K562 (cell line): ENCODE data around the gene TMEM174. TPM values are rescaled to one million over a fixed set of nuclear protein-coding genes. Genes with fewer than 3 reads are reported as not detected.

Source experiments
- ATAC-seq: fragments of 200-7000 bp; cut with Tn5 transposase; 3 replicates; pipeline ENCODE4 v1.9.1; 2020; ENCODE audit warnings: moderate library complexity
- BruUV-seq: library from RNA; stranded (reverse); fragments of 400-500 nt; replicated peaks from 2 replicates; lab custom pipeline; 2021; lab: Mats Ljungman, UMichigan
- CTCF ChIA-PET: fragments of 300-600 bp; formaldehyde crosslinking; extraction: SDS; loops from one replicate; lab custom pipeline; 2021; ENCODE audit warnings: low intra/inter-chr PET ratio; lab: Yijun Ruan, JAX
- POLR2A ChIA-PET: fragments of 300-600, 350-650 bp; sonication (Branson Sonifier 250); formaldehyde crosslinking; extraction: SDS; loops from one replicate; lab custom pipeline; 2021; ENCODE audit warnings: antibody characterized with exemption, inconsistent platforms; lab: Yijun Ruan, JAX
- DNase-seq, 4 experiments: peaks; one replicate each; pipeline versions ENCODE4 v3.0.0 to v3.0.0-alpha.2; 2011 to 2018; ENCODE audit warnings: low spot score in 3 of 4, mixed read lengths in 3 of 4; ENCODE audit errors: extremely low read depth in 1 of 4
- FAIRE-seq: peaks from 2 replicates; lab custom pipeline; 2011; peaks lifted over from hg19 to GRCh38; lab: Jason Lieb, UNC
- H2AFZ ChIP-seq: 2 replicates; pipeline ENCODE4 v1.6.0; 2011; ENCODE audit warnings: low read depth, low read length, control low read depth, inconsistent platforms
- H3K27ac ChIP-seq: fragments of 200-600 bp; 3 replicates; pipeline ENCODE4 v1.8.0; 2011; ENCODE audit warnings: low read depth, mild to moderate bottlenecking, control low read depth, inconsistent platforms, low read length, moderate library complexity, mixed read lengths; ENCODE audit errors: extremely low read depth
- H3K27me3 ChIP-seq, 2 experiments: fragments of 300-600 bp in 1 of 2; 2 replicates in 1 of 2; 3 replicates in 1 of 2; pipeline versions ENCODE4 v1.6.0 to v1.8.0; 2011; ENCODE audit warnings: inconsistent platforms in 2 of 2, low read length in 2 of 2, mild to moderate bottlenecking in 1 of 2, mixed read lengths in 1 of 2, moderate library complexity in 1 of 2; ENCODE audit not compliant: control insufficient read depth in 2 of 2, insufficient read depth in 2 of 2
- H3K36me3 ChIP-seq: fragments of 300-600 bp; 3 replicates; pipeline ENCODE4 v1.8.0; 2011; ENCODE audit warnings: mild to moderate bottlenecking, low read length, inconsistent platforms; ENCODE audit not compliant: control insufficient read depth, insufficient read depth
- H3K4me1 ChIP-seq, 2 experiments: fragments of 200-600 bp in 1 of 2; replicated peaks in 1 of 2; 2 replicates in 1 of 2; 3 replicates in 1 of 2; pipeline versions ENCODE4 v1.5.1 to v1.8.0; 2011; ENCODE audit warnings: inconsistent platforms in 2 of 2, low read length in 2 of 2, mild to moderate bottlenecking in 1 of 2, mixed read lengths in 1 of 2, moderate library complexity in 1 of 2; ENCODE audit not compliant: control insufficient read depth in 2 of 2, insufficient read depth in 2 of 2
- H3K4me2 ChIP-seq: 2 replicates; pipeline ENCODE4 v1.6.1; 2011; ENCODE audit warnings: low read length, control low read depth, inconsistent platforms, mixed read lengths; ENCODE audit not compliant: insufficient read depth
- H3K4me3 ChIP-seq: fragments of 200-600 bp; sonication (generic), shearing (Covaris generic); 2 replicates; pipeline ENCODE4 v1.5.1; 2016; ENCODE audit warnings: control low read depth, inconsistent platforms
- H3K79me2 ChIP-seq: fragments of 200-600 bp; 3 replicates; pipeline ENCODE4 v1.8.0; 2011; ENCODE audit warnings: low read length, inconsistent platforms; ENCODE audit not compliant: control insufficient read depth, insufficient read depth
- H3K9ac ChIP-seq, 2 experiments: 2 replicates each; pipeline versions ENCODE4 v1.6.0 to v1.6.1; 2011; ENCODE audit warnings: low read depth in 2 of 2, low read length in 2 of 2, control low read depth in 1 of 2, inconsistent platforms in 1 of 2, mild to moderate bottlenecking in 1 of 2, mixed read lengths in 1 of 2; ENCODE audit not compliant: insufficient read depth in 1 of 2
- H3K9me1 ChIP-seq: one replicate; pipeline ENCODE4 v1.6.0; 2011; ENCODE audit warnings: inconsistent platforms, mild to moderate bottlenecking, low read length, moderate library complexity; ENCODE audit not compliant: control insufficient read depth, insufficient read depth
- H3K9me3 ChIP-seq: replicated peaks from 2 replicates; pipeline ENCODE4 v1.5.1; 2011; ENCODE audit warnings: low read depth, low read length, inconsistent platforms; ENCODE audit not compliant: control insufficient read depth, insufficient read depth
- H4K20me1 ChIP-seq: replicated peaks from 2 replicates; pipeline ENCODE4 v1.6.1; 2011; ENCODE audit warnings: low read length, inconsistent platforms, mixed read lengths; ENCODE audit not compliant: control insufficient read depth, insufficient read depth
- BCLAF1 ChIP-seq, 2 experiments: fragments of 450-650 bp in 1 of 2; IDR thresholded peaks; 2 replicates each; pipeline ENCODE4 v1.6.1; 2011 to 2017; ENCODE audit warnings: low read depth in 2 of 2, antibody characterized with exemption in 1 of 2, borderline replicate concordance in 1 of 2, low read length in 1 of 2, mild to moderate bottlenecking in 1 of 2, mixed read lengths in 1 of 2; ENCODE audit not compliant: control insufficient read depth in 1 of 2
- BMI1 ChIP-seq: fragments of 150-350 bp; IDR thresholded peaks from 2 replicates; pipeline ENCODE4 v1.6.1; 2014; ENCODE audit warnings: low read length
- BRCA1 ChIP-seq, 2 experiments: fragments of 450-650 bp in 1 of 2; sonication (generic) in 1 of 2; formaldehyde crosslinking in 1 of 2; IDR thresholded peaks; 2 replicates each; pipeline versions ENCODE4 v1.5.0 to v1.6.1; 2017 to 2020; ENCODE audit warnings: mild to moderate bottlenecking in 1 of 2, missing genetic modification reagents in 1 of 2
- CHD1 ChIP-seq: fragments of 200-600 bp; sonication (generic); IDR thresholded peaks from one replicate; pipeline ENCODE4 v1.6.1; 2012; ENCODE audit warnings: mild to moderate bottlenecking, moderate library complexity, low read length, inconsistent platforms
- GATA2 ChIP-seq: sonication (generic); formaldehyde crosslinking; IDR thresholded peaks from 2 replicates; pipeline ENCODE4 v1.4.0; 2020; ENCODE audit warnings: mild to moderate bottlenecking, missing genetic modification reagents
- GTF2F1 ChIP-seq: IDR thresholded peaks from 2 replicates; pipeline ENCODE4 v1.6.1; 2011; ENCODE audit warnings: low read depth, low read length, improper control_type of control experiment
- PATZ1 ChIP-seq: fragments of 250-450 bp; sonication (Bioruptor Pico); IDR thresholded peaks from 2 replicates; pipeline ENCODE4 v1.5.0; 2020; ENCODE audit warnings: mild to moderate bottlenecking, borderline replicate concordance
- TAL1 ChIP-seq: fragments of 450-650 bp; IDR thresholded peaks from 2 replicates; pipeline ENCODE4 v1.6.1; 2016; ENCODE audit warnings: mild to moderate bottlenecking
- ZBTB9 ChIP-seq: fragments of 450-650 bp; formaldehyde crosslinking; IDR thresholded peaks from 2 replicates; pipeline ENCODE4 v1.4.0; 2020; ENCODE audit warnings: mild to moderate bottlenecking, moderate library complexity
- ZNF655 ChIP-seq: fragments of 250-450 bp; sonication (Bioruptor Pico); IDR thresholded peaks from 2 replicates; pipeline ENCODE4 v1.5.0; 2021
- WGBS: fragments of 100-300 bp; shearing (Covaris generic); methylation state at CpG from one replicate; pipeline ENCODE4 v1.1.6; 2016; ENCODE audit warnings: low coverage, mixed read lengths; ENCODE audit not compliant: insufficient coverage; ENCODE audit errors: missing lambda C conversion rate; 5-methylcytosine and 5-hydroxymethylcytosine counted together
- in situ Hi-C: fragments of 300-500 bp; cut with MboI; formaldehyde crosslinking; loops from 4 replicates; pipeline ENCODE4 v1.15.0; 2018; ENCODE audit warnings: inconsistent platforms, mixed read lengths
- intact Hi-C: fragments of 100-400 bp; cut with micrococcal nuclease; formaldehyde crosslinking; loops from 2 replicates; pipeline ENCODE4 v1.14.2; 2022
- polyA plus RNA-seq, 8 experiments: library from polyadenylated mRNA; depleted of rRNA in 4 of 8; stranded (reverse) in 5 of 8; unstranded in 3 of 8; fragments of >200 nt; fragmentation: Nextera tagmentation in 2 of 8; fragmentation: Illumina TruSeq in 1 of 8; extraction: Ambion mirVana in 2 of 8; extraction: Trizol in 1 of 8; gene quantifications; 2 replicates each; pipeline versions ENCODE4 v1.2.1 to v1.2.3, GENCODE V29; 2011 to 2014; ENCODE audit warnings: inconsistent platforms in 1 of 8, missing spikeins in 1 of 8
- total RNA-seq, 7 experiments: library from RNA; depleted of rRNA in 6 of 7; stranded (reverse); fragments of >200 nt in 6 of 7; fragmentation: Illumina TruSeq in 2 of 7; extraction: Trizol in 2 of 7; gene quantifications; 2 replicates each; pipeline versions ENCODE4 v1.2.1 to v1.2.3, GENCODE V29; 2011 to 2021; ENCODE audit warnings: low replicate concordance in 1 of 7

Gene TMEM174
- total and polyA plus RNA-seq, 9 of the 15 experiments (the other 6 are each of a cell fraction or from before 2014, with no cell fraction given), result not detected

- no peak for DNase-seq
- Histone ChIP-seq H3K27ac (no peak overlapping the region), H3K9me3 (no peaks in the 10 kb centered on the region), H3K36me3 (no peaks in the 10 kb centered on the region), H3K79me2 (no peaks in the 10 kb centered on the region), H3K4me3 (no peak overlapping the region), H3K27me3 (peaks cover 7 to 34% of the 10 kb centered on the region in 2 experiments; a peak in 3 of 5 replicates), H3K4me2 (no peak overlapping the region), H4K20me1 (no peaks in the 10 kb centered on the region), H3K4me1 (peaks cover 0 to 4% of the 10 kb centered on the region in 2 experiments; a peak in 2 of 5 replicates), H3K9me1 (no peaks in the 10 kb centered on the region), H2AFZ (no peak overlapping the region), H3K9ac (no peak overlapping the region)
- WGBS, result 12% methylated on average over 3 of the region's 4 CpGs
- no peak for FAIRE-seq
- in situ Hi-C loops, result no loop called here
- ChIA-PET POLR2A (no interaction called here), CTCF (no interaction called here)
- TF ChIP-seq PATZ1 (CRISPR knock-in tag) (no peak), BRCA1 (IDR thresholded peaks at IDR 0.05) (no peak), BRCA1 (CRISPR knock-in tag; IDR thresholded peaks at IDR 0.05) (no peak), TAL1 (no peak), ZNF655 (CRISPR knock-in tag) (no peak), GTF2F1 (no peak), GATA2 (CRISPR knock-in tag) (no peak), CHD1 (no peak), ZBTB9 (CRISPR knock-in tag) (no peak), BCLAF1 (IDR thresholded peaks at IDR 0.05; ENCODE audit: borderline replicate concordance in 1 of 2, control insufficient read depth in 1 of 2, low read depth in 2 of 2, low read length in 1 of 2) (no peak), BMI1 (no peak)
- ATAC-seq, result no peak
- no TSS peak for BruUV-seq
- intact Hi-C loops, result no loop called here
These were observed 19.4 kb downstream of the TMEM174 start for GRCh38 chr5:73192370-73192769.
